ENCODE measurements around the gene PTPA. TPM values are rescaled to one million over a fixed set of nuclear protein-coding genes. Genes with fewer than 3 reads are reported as not detected.

Gene PTPA
- total RNA-seq, 1 donor = 73.5 TPM

GRCh38 chr9:129084087-129084486, 27.1 kb upstream of the PTPA start:
- Histone ChIP-seq H3K27me3 (ENCODE audit: insufficient read depth, low read length) (no peaks in the 10 kb centered on the region), H3K79me2 (ENCODE audit: insufficient read depth, low read length) (peaks cover 28% of the 10 kb centered on the region), H3K36me3 (ENCODE audit: insufficient read depth, low read length) (no peaks in the 10 kb centered on the region), H3K4me2 (ENCODE audit: insufficient read depth, low read length) (no peak overlapping the region), H3K27ac (ENCODE audit: low read depth, low read length) (no peak overlapping the region), H3K4me3 (ENCODE audit: insufficient read depth, low read length) (no peak overlapping the region), H3K9me3 (ENCODE audit: low read depth, low read length) (no peaks in the 10 kb centered on the region), H2AFZ (ENCODE audit: low read length) (no peak overlapping the region), H4K20me1 (ENCODE audit: insufficient read depth, low read length) (peaks cover 5% of the 10 kb centered on the region), H3K4me1 (ENCODE audit: insufficient read depth, low read length) (peaks cover 14% of the 10 kb centered on the region)
- no peak for DNase-seq (ENCODE audit: insufficient read length, low spot score, missing footprints)
- no peak for TF ChIP-seq CTCF (IDR thresholded peaks at IDR 0.05; ENCODE audit: extremely low read depth, low read depth, low read length)

- Histone ChIP-seq H3K4me3 (ENCODE audit: insufficient read depth, low read length) (no peak overlapping the region), H3K36me3 (ENCODE audit: insufficient read depth, low read length) (peaks cover 3% of the 10 kb centered on the region), H3K27ac (ENCODE audit: low read depth, low read length) (no peak overlapping the region), H3K4me1 (ENCODE audit: insufficient read depth, low read length) (no peaks in the 10 kb centered on the region), H3K4me2 (ENCODE audit: insufficient read depth, low read length) (no peak overlapping the region), H4K20me1 (ENCODE audit: insufficient read depth, low read length) (no peaks in the 10 kb centered on the region), H3K9me3 (ENCODE audit: low read depth, low read length) (no peaks in the 10 kb centered on the region), H3K79me2 (ENCODE audit: insufficient read depth, low read length) (no peaks in the 10 kb centered on the region), H3K27me3 (ENCODE audit: insufficient read depth, low read length) (no peaks in the 10 kb centered on the region), H2AFZ (ENCODE audit: low read length) (no peak overlapping the region)
- DNase-seq (ENCODE audit: insufficient read length, low spot score, missing footprints) = peak; percentile 22
- no peak for TF ChIP-seq CTCF (IDR thresholded peaks at IDR 0.05; ENCODE audit: extremely low read depth, low read depth, low read length)
These were observed 22.0 kb upstream of the PTPA start for GRCh38 chr9:129089246-129089645.

GRCh38 chr9:129093602-129094386, 17.4 kb upstream of the PTPA start:
- Histone ChIP-seq H3K4me2 (ENCODE audit: insufficient read depth, low read length) (no peak overlapping the region), H3K9me3 (ENCODE audit: low read depth, low read length) (no peaks in the 10 kb centered on the region), H3K36me3 (ENCODE audit: insufficient read depth, low read length) (peaks cover 11% of the 10 kb centered on the region), H4K20me1 (ENCODE audit: insufficient read depth, low read length) (no peaks in the 10 kb centered on the region), H3K27me3 (ENCODE audit: insufficient read depth, low read length) (no peaks in the 10 kb centered on the region), H2AFZ (ENCODE audit: low read length) (no peak overlapping the region), H3K4me1 (ENCODE audit: insufficient read depth, low read length) (no peaks in the 10 kb centered on the region), H3K79me2 (ENCODE audit: insufficient read depth, low read length) (no peaks in the 10 kb centered on the region), H3K4me3 (ENCODE audit: insufficient read depth, low read length) (no peak overlapping the region), H3K27ac (ENCODE audit: low read depth, low read length) (no peak overlapping the region)
- DNase-seq (ENCODE audit: insufficient read length, low spot score, missing footprints) = peak; percentile 72
- TF ChIP-seq CTCF (IDR thresholded peaks at IDR 0.05; ENCODE audit: extremely low read depth, low read depth, low read length) = no peak

GRCh38 chr9:129094387-129095169, 16.6 kb upstream of the PTPA start:
- H3K36me3 ChIP-seq (ENCODE audit: insufficient read depth, low read length) = peaks cover 11% of the 10 kb centered on the region
- no peak overlapping the region for H3K27ac ChIP-seq (ENCODE audit: low read depth, low read length)
- no peaks in the 10 kb centered on the region for H3K9me3 ChIP-seq (ENCODE audit: low read depth, low read length)
- H3K4me1 ChIP-seq (ENCODE audit: insufficient read depth, low read length) = no peaks in the 10 kb centered on the region
- DNase-seq (ENCODE audit: insufficient read length, low spot score, missing footprints) = peak; percentile 83
- no peak overlapping the region for H2AFZ ChIP-seq (ENCODE audit: low read length)
- TF ChIP-seq CTCF (IDR thresholded peaks at IDR 0.05; ENCODE audit: extremely low read depth, low read depth, low read length) = no peak
- no peak overlapping the region for H3K4me3 ChIP-seq (ENCODE audit: insufficient read depth, low read length)
- no peaks in the 10 kb centered on the region for H4K20me1 ChIP-seq (ENCODE audit: insufficient read depth, low read length)
- no peaks in the 10 kb centered on the region for H3K27me3 ChIP-seq (ENCODE audit: insufficient read depth, low read length)
- H3K79me2 ChIP-seq (ENCODE audit: insufficient read depth, low read length) = no peaks in the 10 kb centered on the region
- H3K4me2 ChIP-seq (ENCODE audit: insufficient read depth, low read length) = no peak overlapping the region
